Smooth muscle cell (in vitro differentiated cells): ENCODE results near the gene KCNK17. TPM values are rescaled to one million over a fixed set of nuclear protein-coding genes. Genes with fewer than 3 reads are reported as not detected.
"Not testable (repeated sequence)": the region's sequence is repeated elsewhere in the genome, so short reads cannot be mapped to it uniquely, and the experiment has no call there.

ENCODE experiments used
- DNase-seq: peaks from one replicate; lab custom pipeline; 2025; ENCODE audit not compliant: unreplicated experiment; lab: John Stamatoyannopoulos, UW
- H2AFZ ChIP-seq: fragments of 200-600 bp; sonication (generic); 2 replicates; pipeline ENCODE4 v1.6.0; 2016; ENCODE audit warnings: antibody characterized with exemption, low read depth, mild to moderate bottlenecking
- H3F3A ChIP-seq: fragments of 200-600 bp; sonication (generic); 2 replicates; pipeline ENCODE4 v1.6.0; 2017; ENCODE audit warnings: antibody characterized with exemption, low read depth
- H3K27ac ChIP-seq: fragments of 200-600 bp; sonication (generic); 2 replicates; pipeline ENCODE4 v1.5.1; 2016; ENCODE audit warnings: low read depth, mild to moderate bottlenecking
- H3K27me3 ChIP-seq: fragments of 200-600 bp; sonication (generic); 2 replicates; pipeline ENCODE4 v1.6.1; 2016; ENCODE audit warnings: low read depth, mild to moderate bottlenecking
- H3K36me3 ChIP-seq: fragments of 200-600 bp; sonication (generic); 2 replicates; pipeline ENCODE4 v1.5.1; 2016; ENCODE audit warnings: low read depth
- H3K4me1 ChIP-seq: fragments of 200-600 bp; sonication (generic); 2 replicates; pipeline ENCODE4 v1.5.1; 2016; ENCODE audit warnings: low read depth
- H3K4me2 ChIP-seq: fragments of 200-600 bp; sonication (generic); 2 replicates; pipeline ENCODE4 v1.6.0; 2016; ENCODE audit warnings: mild to moderate bottlenecking
- H3K4me3 ChIP-seq: fragments of 200-600 bp; sonication (generic); 2 replicates; pipeline ENCODE4 v1.5.1; 2016; ENCODE audit warnings: mild to moderate bottlenecking
- H3K79me2 ChIP-seq: fragments of 200-600 bp; sonication (generic); 2 replicates; pipeline ENCODE4 v1.6.0; 2016; ENCODE audit warnings: low read depth, mild to moderate bottlenecking
- H3K9ac ChIP-seq: fragments of 200-600 bp; sonication (generic); 2 replicates; pipeline ENCODE4 v1.6.0; 2016; ENCODE audit warnings: low read depth
- H3K9me3 ChIP-seq: fragments of 200-600 bp; sonication (generic); replicated peaks from 2 replicates; pipeline ENCODE4 v1.5.1; 2016; ENCODE audit warnings: low read depth
- H4K20me1 ChIP-seq: fragments of 200-600 bp; sonication (generic); 2 replicates; pipeline ENCODE4 v1.6.0; 2016; ENCODE audit warnings: low read depth
- CTCF ChIP-seq: fragments of 200-600 bp; sonication (generic); IDR thresholded peaks from 2 replicates; pipeline ENCODE4 v1.5.1; 2017; ENCODE audit warnings: borderline replicate concordance, mild to moderate bottlenecking, antibody characterized with exemption; ENCODE audit not compliant: insufficient read depth, poor library complexity, severe bottlenecking
- WGBS: methylation state at CpG from one replicate; pipeline ENCODE4 v1.1.7; 2016; ENCODE audit warnings: low lambda C conversion rate; 5-methylcytosine and 5-hydroxymethylcytosine counted together
- polyA plus RNA-seq: library from polyadenylated mRNA; unstranded; fragments of >200 nt; fragmentation: Nextera tagmentation; extraction: Ambion mirVana; gene quantifications from 2 replicates; pipeline ENCODE4 v1.2.1, GENCODE V29; 2016
- total RNA-seq: library from RNA; depleted of rRNA; stranded (reverse); fragments of >200 nt; gene quantifications from 2 replicates; pipeline ENCODE4 v1.2.3, GENCODE V29; 2014

The KCNK17 gene
- total and polyA plus RNA-seq, 2 experiments from 2014 or later = not detected

- H3K4me3 ChIP-seq = no peak overlapping the region
- no peaks in the 10 kb centered on the region for H3F3A ChIP-seq
- TF ChIP-seq CTCF = no peak
- H3K27ac ChIP-seq = no peak overlapping the region
- 76% methylated on average over 5 of the region's 5 CpGs for WGBS
- H3K4me1 ChIP-seq = peaks cover 6% of the 10 kb centered on the region
- H3K36me3 ChIP-seq = no peaks in the 10 kb centered on the region
- DNase-seq = no peak
- H3K9me3 ChIP-seq = no peaks in the 10 kb centered on the region
- no peaks in the 10 kb centered on the region for H3K79me2 ChIP-seq
- no peak overlapping the region for H3K9ac ChIP-seq
- H2AFZ ChIP-seq = no peak overlapping the region
- H3K27me3 ChIP-seq = peaks cover 20% of the 10 kb centered on the region
- H4K20me1 ChIP-seq = no peaks in the 10 kb centered on the region
- H3K4me2 ChIP-seq = no peak overlapping the region
Observed at GRCh38 chr6:39294133-39294532, 20.1 kb downstream of the KCNK17 start.

- Histone ChIP-seq H3K36me3 (no peaks in the 10 kb centered on the region), H3K4me2 (no peak overlapping the region), H3K9me3 (no peaks in the 10 kb centered on the region), H4K20me1 (no peaks in the 10 kb centered on the region), H3K4me1 (peaks cover 6% of the 10 kb centered on the region), H3K27ac (no peak overlapping the region), H2AFZ (no peak overlapping the region), H3K9ac (no peak overlapping the region), H3K79me2 (no peaks in the 10 kb centered on the region), H3K27me3 (peaks cover 10% of the 10 kb centered on the region), H3F3A (no peaks in the 10 kb centered on the region), H3K4me3 (no peak overlapping the region)
- no peak for DNase-seq
- no peak for TF ChIP-seq CTCF
- WGBS = 95% methylated on average over 6 of the region's 6 CpGs
Observed at GRCh38 chr6:39292637-39293036, 21.6 kb downstream of the KCNK17 start.

- no peak for TF ChIP-seq CTCF
- WGBS = 89% methylated on average over 2 of the region's 2 CpGs
- no peaks in the 10 kb centered on the region for H3K79me2 ChIP-seq
- no peaks in the 10 kb centered on the region for H3K9me3 ChIP-seq
- H3K27ac ChIP-seq = no peak overlapping the region
- no peaks in the 10 kb centered on the region for H3K36me3 ChIP-seq
- H3F3A ChIP-seq = no peaks in the 10 kb centered on the region
- H3K9ac ChIP-seq = no peak overlapping the region
- no peak overlapping the region for H3K4me3 ChIP-seq
- no peak for DNase-seq
- H2AFZ ChIP-seq = no peak overlapping the region
- H3K27me3 ChIP-seq = peaks cover 10% of the 10 kb centered on the region
- no peak overlapping the region for H3K4me2 ChIP-seq
- H4K20me1 ChIP-seq = no peaks in the 10 kb centered on the region
- peaks cover 6% of the 10 kb centered on the region for H3K4me1 ChIP-seq
Observed at GRCh38 chr6:39289490-39289889, 24.7 kb downstream of the KCNK17 start.

GRCh38 chr6:39287601-39288000 is 26.6 kb downstream of the KCNK17 start:
- Histone ChIP-seq H3K36me3 (no peaks in the 10 kb centered on the region), H3K27ac (no peak overlapping the region), H3K79me2 (no peaks in the 10 kb centered on the region), H3K4me3 (no peak overlapping the region), H4K20me1 (no peaks in the 10 kb centered on the region), H3K4me2 (no peak overlapping the region), H3K27me3 (peaks cover 7% of the 10 kb centered on the region), H3F3A (no peaks in the 10 kb centered on the region), H3K4me1 (peaks cover 6% of the 10 kb centered on the region), H3K9me3 (no peaks in the 10 kb centered on the region), H3K9ac (no peak overlapping the region), H2AFZ (no peak overlapping the region)
- 69% methylated on average over 3 of the region's 3 CpGs for WGBS
- DNase-seq = no peak
- no peak for TF ChIP-seq CTCF

- not testable (repeated sequence) for H3K27ac ChIP-seq, H3K4me3 ChIP-seq, H3K9me3 ChIP-seq, H2AFZ ChIP-seq, H3K4me2 ChIP-seq, H3K27me3 ChIP-seq, H3K4me1 ChIP-seq, H3K79me2 ChIP-seq, DNase-seq, H3K9ac ChIP-seq, H3K36me3 ChIP-seq, H3F3A ChIP-seq, H4K20me1 ChIP-seq
- WGBS = 87% methylated on average over 10 of the region's 10 CpGs
Observed at GRCh38 chr6:39286596-39286995, 27.6 kb downstream of the KCNK17 start.
